NB4 (cell line): ENCODE data around the gene ANKRD11.
"Not testable (repeated sequence)": the region's sequence is repeated elsewhere in the genome, so short reads cannot be mapped to it uniquely, and the experiment has no call there.

Source experiments
- POLR2A ChIP-seq: IDR thresholded peaks from 2 replicates; pipeline ENCODE4 v1.6.1; 2011; ENCODE audit warnings: mild to moderate bottlenecking; ENCODE audit not compliant: insufficient read length; ENCODE audit errors: extremely low read depth
- TF ChIP-seq, protein P1 (sequence below): IDR thresholded peaks from one replicate; pipeline ENCODE4 v1.5.1; 2012; ENCODE audit warnings: low read depth, low read length

- TF ChIP-seq, protein P1, sequence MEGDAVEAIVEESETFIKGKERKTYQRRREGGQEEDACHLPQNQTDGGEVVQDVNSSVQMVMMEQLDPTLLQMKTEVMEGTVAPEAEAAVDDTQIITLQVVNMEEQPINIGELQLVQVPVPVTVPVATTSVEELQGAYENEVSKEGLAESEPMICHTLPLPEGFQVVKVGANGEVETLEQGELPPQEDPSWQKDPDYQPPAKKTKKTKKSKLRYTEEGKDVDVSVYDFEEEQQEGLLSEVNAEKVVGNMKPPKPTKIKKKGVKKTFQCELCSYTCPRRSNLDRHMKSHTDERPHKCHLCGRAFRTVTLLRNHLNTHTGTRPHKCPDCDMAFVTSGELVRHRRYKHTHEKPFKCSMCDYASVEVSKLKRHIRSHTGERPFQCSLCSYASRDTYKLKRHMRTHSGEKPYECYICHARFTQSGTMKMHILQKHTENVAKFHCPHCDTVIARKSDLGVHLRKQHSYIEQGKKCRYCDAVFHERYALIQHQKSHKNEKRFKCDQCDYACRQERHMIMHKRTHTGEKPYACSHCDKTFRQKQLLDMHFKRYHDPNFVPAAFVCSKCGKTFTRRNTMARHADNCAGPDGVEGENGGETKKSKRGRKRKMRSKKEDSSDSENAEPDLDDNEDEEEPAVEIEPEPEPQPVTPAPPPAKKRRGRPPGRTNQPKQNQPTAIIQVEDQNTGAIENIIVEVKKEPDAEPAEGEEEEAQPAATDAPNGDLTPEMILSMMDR: not testable (repeated sequence)
- not testable (repeated sequence) for TF ChIP-seq POLR2A
Measured at GRCh38 chr16:89362540-89363223, 127.7 kb downstream of the ANKRD11 start.
